ENCODE results near the gene PSMG2.

The PSMG2 gene

DNA sequence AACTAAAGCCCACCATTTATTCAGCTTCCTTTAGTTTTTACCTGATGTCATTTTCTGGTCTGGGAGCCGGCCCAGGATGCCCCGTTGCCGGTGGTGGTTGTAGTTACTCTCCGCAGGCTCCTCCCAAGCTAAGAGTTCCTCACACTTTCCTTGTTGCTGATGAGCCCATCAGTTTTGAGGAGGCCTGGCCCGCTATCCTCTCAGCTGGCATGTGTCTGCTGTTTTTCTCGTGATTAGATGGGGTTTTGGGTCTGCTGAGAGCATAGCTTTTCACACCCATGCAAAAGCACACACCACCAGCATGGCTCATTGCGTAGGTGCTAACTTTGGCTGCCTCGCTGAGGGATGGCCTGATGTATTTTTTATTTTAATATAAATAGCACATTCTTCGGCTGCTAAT lies 72.1 kb downstream of the PSMG2 start:
- Histone ChIP-seq H3K9me3 (peaks cover 25% of the 10 kb centered on the region), H3K9ac (no peak overlapping the region), H3K27ac (no peak overlapping the region), H3K4me1 (peaks cover 11% of the 10 kb centered on the region), H3K36me3 (no peaks in the 10 kb centered on the region), H3K27me3 (0 out of 2 replicates have a peak, but pooled peaks cover 5% of the 10 kb centered on the region), H4K20me1 (no peaks in the 10 kb centered on the region), H3K4me2 (no peak overlapping the region), H3K4me3 (no peak overlapping the region)
- no peak for TF ChIP-seq Cebpa-rat (IDR thresholded peaks at IDR 0.05)
